OCI-LY1 (cell line): Measurements from ENCODE around the gene LMOD1.

Experiments
- EZH2 ChIP-seq: fragments of 200-600 bp; sonication (generic), shearing (Covaris generic); IDR thresholded peaks from 2 replicates; pipeline ENCODE4 v1.8.0; 2017; ENCODE audit warnings: borderline replicate concordance, mixed run types, mild to moderate bottlenecking, antibody characterized with exemption, low read length, moderate library complexity, mixed read lengths
- TF ChIP-seq, protein P1 (sequence below): fragments of 200-600 bp; sonication (generic), shearing (Covaris generic); IDR thresholded peaks from 2 replicates; pipeline ENCODE4 v1.5.1; 2017; ENCODE audit warnings: mild to moderate bottlenecking, antibody characterized with exemption, low read length, moderate library complexity, mixed read lengths

DNA sequence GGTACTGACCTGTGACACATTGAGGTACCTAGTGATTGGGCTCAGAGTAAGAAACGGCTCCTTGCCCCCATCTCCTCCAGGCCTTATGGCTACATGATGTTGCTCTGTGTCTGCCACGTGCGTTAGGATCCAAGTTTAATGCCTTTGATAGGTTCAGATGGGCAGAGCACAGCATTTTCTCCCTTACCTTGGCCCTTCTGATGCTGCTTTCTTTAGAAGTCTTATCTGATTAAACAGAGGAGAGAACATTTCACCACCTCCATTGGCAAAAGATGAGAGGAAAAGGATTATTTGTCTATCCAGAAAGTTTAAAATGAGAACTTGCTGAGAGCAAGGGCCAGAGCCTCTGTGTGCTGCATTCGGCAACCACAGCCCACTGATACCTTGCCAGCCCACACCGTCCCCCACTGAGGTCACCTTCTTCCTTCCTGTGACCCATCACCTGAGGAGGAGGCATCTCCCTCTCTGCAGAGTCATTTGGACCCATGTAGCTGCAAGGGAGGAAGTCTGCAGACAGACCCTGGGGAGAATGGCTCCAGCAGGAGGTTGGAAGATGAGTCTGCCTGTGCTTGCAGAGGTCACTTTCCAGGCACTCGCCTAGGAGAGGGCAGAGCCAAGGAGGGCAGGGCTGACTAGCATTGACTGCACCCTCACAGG, 41.0 kb downstream of the LMOD1 start:
- TF ChIP-seq, protein P1, sequence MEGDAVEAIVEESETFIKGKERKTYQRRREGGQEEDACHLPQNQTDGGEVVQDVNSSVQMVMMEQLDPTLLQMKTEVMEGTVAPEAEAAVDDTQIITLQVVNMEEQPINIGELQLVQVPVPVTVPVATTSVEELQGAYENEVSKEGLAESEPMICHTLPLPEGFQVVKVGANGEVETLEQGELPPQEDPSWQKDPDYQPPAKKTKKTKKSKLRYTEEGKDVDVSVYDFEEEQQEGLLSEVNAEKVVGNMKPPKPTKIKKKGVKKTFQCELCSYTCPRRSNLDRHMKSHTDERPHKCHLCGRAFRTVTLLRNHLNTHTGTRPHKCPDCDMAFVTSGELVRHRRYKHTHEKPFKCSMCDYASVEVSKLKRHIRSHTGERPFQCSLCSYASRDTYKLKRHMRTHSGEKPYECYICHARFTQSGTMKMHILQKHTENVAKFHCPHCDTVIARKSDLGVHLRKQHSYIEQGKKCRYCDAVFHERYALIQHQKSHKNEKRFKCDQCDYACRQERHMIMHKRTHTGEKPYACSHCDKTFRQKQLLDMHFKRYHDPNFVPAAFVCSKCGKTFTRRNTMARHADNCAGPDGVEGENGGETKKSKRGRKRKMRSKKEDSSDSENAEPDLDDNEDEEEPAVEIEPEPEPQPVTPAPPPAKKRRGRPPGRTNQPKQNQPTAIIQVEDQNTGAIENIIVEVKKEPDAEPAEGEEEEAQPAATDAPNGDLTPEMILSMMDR = no peak
- TF ChIP-seq EZH2 = no peak
